Brain microvascular endothelial cell (primary cell): ENCODE measurements around the gene PEF1.

Source experiments
- DNase-seq: peaks from one replicate; pipeline ENCODE4 v3.0.0-alpha.2; 2020
- H3K27ac ChIP-seq: fragments of 250-450 bp; sonication (Bioruptor Pico); 2 replicates; pipeline ENCODE4 v1.5.1; 2020; ENCODE audit warnings: mild to moderate bottlenecking, moderate library complexity
- H3K27me3 ChIP-seq: fragments of 250-450 bp; sonication (Bioruptor Pico); replicated peaks from 2 replicates; pipeline ENCODE4 v1.5.1; 2020; ENCODE audit warnings: mild to moderate bottlenecking
- H3K36me3 ChIP-seq: fragments of 250-450 bp; sonication (Bioruptor Pico); replicated peaks from 2 replicates; pipeline ENCODE4 v1.5.1; 2020; ENCODE audit warnings: mild to moderate bottlenecking
- H3K4me3 ChIP-seq: 2 replicates; pipeline ENCODE4 v1.5.1; 2011; ENCODE audit warnings: low read depth, mild to moderate bottlenecking, control low read depth, low read length, moderate library complexity
- CTCF ChIP-seq: IDR thresholded peaks from 2 replicates; pipeline ENCODE4 v1.5.1; 2011; ENCODE audit warnings: low read depth, mild to moderate bottlenecking, moderate library complexity, low read length, control low read depth, inconsistent platforms; ENCODE audit errors: missing control alignments
- in situ Hi-C: cut with HindIII; loops from 2 replicates; pipeline ENCODE4 v1.10.0; 2017; ENCODE audit warnings: low sequenced_read_pairs, low pct_ligation_motif_present

PEF1 gene

GRCh38 chr1:31621498-31621820 lies 23.2 kb downstream of the PEF1 start:
- no peak for TF ChIP-seq CTCF
- in situ Hi-C loops: no loop called here
- H3K27me3 ChIP-seq: peaks cover 3% of the 10 kb centered on the region
- DNase-seq: no peak
- H3K27ac ChIP-seq: no peak overlapping the region
- no peaks in the 10 kb centered on the region for H3K36me3 ChIP-seq
- no peak overlapping the region for H3K4me3 ChIP-seq

GRCh38 chr1:31620631-31621497 lies 23.8 kb downstream of the PEF1 start:
- Histone ChIP-seq H3K36me3 (no peaks in the 10 kb centered on the region), H3K27me3 (peaks cover 3% of the 10 kb centered on the region), H3K27ac (no peak overlapping the region), H3K4me3 (no peak overlapping the region)
- no peak for DNase-seq
- no peak for TF ChIP-seq CTCF
- in situ Hi-C loops: no loop called here

- Histone ChIP-seq H3K27ac (no peak overlapping the region), H3K4me3 (no peak overlapping the region), H3K36me3 (no peaks in the 10 kb centered on the region), H3K27me3 (peaks cover 3% of the 10 kb centered on the region)
- TF ChIP-seq CTCF: no peak
- DNase-seq: no peak
- in situ Hi-C loops: no loop called here
Measured at GRCh38 chr1:31618916-31619846, 25.5 kb downstream of the PEF1 start.

- no peak overlapping the region for H3K27ac ChIP-seq
- peak; percentile 84 for TF ChIP-seq CTCF
- H3K27me3 ChIP-seq: peaks cover 3% of the 10 kb centered on the region
- H3K36me3 ChIP-seq: no peaks in the 10 kb centered on the region
- DNase-seq: no peak
- in situ Hi-C loops: no loop called here
- H3K4me3 ChIP-seq: peak overlapping the region; percentile 54
Measured at GRCh38 chr1:31617916-31618746, 26.5 kb downstream of the PEF1 start.

- no peak for DNase-seq
- H3K27ac ChIP-seq: no peak within 1 kb of the TSS
- H3K27me3 ChIP-seq: peaks cover 3% of the 10 kb centered on the region
- peak within 1 kb of the TSS; percentile 54 for H3K4me3 ChIP-seq
- no peaks in the 10 kb centered on the region for H3K36me3 ChIP-seq
- in situ Hi-C loops: no loop called here
- TF ChIP-seq CTCF: no peak
Measured at GRCh38 chr1:31617218-31617915, 27.3 kb downstream of the PEF1 start, which contains the start of gene HCRTR1. Gene HCRTR1, plus strand, starts transcription at chr1:31617689. Its CDS starts 1,504 bp downstream, at chr1:31619193.
